ENCODE measurements around the gene FBXO8.

Gene FBXO8

DNA sequence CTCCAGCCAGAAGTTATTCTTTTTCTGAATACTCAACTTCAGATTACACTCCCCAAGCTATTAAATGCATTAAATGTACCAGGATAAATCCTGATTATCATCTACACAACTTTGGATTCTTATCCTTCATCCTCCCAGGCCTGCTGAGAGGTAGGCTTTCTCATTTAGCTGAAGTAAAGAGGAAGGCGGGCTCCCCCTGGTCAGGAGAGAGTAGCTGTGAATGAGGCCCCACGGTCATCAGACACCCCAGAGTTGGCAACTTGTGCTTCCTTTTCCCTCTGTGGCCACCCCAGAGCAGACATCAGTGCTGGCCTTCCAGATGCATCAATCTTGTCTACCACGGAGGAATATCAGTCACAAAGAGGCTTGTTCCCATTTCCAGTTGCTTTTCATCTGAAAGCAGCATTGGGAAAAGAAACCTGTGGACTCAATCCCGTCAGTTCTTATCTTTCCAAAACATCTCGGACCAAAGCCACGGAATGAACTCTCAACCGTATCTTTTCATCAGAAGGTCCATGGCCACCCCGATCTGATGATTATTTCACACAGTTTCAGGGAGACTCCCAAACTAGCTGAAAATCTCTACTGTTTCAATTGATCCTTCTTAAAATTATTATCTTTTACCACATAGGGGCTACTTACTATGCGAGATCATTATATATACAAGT, 79.2 kb downstream of the FBXO8 start:
- no peak for DNase-seq

DNA sequence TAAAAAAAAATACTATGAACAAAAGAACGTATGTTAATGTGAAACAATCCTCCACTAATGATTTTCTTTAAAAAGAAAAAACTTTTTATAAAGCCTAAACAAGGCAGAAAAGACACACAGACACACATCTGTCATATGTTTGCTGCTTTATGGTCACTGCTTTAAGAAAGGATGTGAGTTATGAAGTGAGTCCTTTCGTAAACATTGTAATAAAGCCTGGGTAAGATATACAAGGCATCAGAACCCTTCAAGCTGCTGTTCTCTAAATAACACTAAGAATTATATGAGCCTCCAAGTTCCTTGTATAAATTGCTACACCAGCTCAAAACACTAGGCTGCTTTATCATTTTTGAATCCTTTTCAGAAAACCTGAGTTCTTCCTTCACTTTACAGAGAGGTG, 81.6 kb downstream of the FBXO8 start:
- no peak for DNase-seq

DNA sequence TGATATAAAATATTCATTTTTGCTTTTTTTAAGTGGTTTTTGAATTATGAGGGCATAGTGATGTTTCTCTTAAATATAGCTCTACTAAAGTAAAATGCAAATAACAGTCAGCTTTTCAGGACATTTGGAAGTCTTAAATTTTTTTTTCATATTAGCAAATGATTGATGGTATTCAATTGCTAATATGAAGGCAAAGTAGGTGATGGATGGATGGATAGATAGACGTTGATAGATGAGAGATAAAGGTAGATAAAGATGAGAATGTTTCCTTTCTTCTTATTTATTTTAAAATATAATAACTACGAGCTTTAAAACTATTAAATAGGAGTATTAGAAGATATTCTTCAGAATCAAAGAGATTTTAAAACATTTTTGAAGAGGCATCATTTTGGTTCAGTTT, 83.7 kb downstream of the FBXO8 start:
- DNase-seq: no peak

DNA sequence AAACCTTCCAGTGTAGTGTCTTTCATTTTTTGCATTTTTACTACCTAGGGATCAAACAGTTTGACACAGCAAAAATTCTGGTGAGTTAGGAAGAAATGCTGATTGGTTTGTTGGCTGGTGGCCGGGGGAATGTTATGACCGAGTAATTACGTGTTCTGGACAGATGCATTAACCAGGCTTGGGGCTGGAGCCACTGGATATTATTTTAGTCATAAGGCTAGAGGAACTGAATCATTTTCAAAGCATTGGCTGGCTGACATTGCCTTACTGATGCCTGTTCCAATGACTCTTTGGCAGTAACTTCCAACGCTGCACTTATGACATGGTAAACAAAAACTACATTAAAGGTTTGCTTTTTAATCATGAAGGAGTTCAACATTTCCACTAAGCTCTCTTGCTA, 84.6 kb downstream of the FBXO8 start:
- DNase-seq: no peak

DNA sequence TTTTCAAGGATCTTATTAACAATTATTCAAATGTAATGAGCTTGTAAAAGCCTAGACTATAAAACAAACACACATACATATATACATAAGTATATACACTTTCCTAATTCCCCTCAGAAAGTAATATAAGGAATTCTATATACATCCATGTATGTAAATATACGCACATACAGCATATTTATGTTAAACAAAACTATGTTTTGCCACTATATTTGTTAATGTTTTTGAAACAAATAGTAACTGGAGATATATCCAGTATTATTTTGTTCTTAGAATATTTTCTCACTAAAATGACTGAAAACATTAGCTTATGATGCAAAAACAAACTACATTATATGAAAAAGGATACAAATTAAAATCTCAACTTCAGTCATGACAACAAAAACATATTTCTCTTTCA, 85.1 kb downstream of the FBXO8 start:
- DNase-seq: no peak

DNA sequence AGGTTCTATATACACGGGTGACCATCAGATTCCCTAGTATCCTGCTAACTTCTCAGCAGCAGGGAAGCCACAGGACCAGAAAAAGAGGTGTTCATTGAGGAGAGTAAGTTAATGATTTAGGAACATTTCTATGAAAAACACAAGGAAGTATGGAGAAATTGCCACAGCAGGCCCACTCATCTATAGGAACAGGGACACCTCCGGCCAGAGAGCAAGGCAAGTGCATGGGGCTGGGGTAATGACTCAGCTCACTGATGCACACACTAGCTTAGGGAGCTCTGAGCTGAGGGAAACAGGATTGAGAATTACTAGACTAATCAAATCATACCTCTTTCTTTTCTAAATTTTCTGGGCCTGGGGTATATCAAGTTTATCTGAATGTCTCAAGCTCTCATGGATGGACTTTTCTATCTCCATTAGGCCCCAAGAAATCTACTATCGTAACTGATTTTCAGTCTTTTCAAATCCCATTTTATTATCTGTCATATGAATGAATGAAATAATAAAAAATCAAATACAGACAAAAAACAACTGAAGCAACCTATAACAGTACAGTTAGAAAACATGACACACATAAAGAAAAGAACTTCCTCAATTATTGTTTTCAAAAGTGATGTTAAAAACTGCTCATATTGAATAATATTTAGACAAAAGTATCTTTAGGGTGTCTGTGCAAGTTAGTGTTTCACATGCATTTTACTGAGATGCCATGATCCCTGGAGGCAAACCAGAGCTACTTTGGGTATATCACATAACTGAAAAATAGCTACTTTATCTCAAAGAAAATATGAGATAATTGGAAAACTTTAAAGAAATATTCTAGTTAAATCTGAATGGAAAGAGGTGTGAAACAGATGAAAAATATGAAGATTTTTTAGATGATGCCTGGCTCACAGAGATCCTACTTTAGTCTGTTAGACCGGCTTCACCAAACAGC, 89.8 kb downstream of the FBXO8 start:
- no peak for DNase-seq

DNA sequence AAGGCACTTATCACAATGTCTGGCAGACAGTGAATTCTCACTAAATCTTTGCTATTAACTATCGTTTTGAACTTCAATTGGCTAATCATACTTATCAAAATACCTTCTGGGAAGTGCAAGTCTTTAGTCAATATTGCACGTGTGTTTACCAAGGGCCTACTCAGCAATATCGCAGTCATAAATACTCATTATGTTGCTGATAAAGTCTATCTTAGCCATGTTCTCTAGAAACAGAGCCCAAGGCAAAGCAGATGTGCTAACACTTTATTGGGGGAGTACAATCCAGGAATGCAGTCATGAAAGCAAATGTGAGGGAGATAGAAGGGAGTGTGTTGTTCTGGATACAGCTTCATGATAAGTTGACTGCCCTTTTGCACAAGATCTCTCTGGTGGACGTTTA, 90.5 kb downstream of the FBXO8 start:
- DNase-seq: no peak

DNA sequence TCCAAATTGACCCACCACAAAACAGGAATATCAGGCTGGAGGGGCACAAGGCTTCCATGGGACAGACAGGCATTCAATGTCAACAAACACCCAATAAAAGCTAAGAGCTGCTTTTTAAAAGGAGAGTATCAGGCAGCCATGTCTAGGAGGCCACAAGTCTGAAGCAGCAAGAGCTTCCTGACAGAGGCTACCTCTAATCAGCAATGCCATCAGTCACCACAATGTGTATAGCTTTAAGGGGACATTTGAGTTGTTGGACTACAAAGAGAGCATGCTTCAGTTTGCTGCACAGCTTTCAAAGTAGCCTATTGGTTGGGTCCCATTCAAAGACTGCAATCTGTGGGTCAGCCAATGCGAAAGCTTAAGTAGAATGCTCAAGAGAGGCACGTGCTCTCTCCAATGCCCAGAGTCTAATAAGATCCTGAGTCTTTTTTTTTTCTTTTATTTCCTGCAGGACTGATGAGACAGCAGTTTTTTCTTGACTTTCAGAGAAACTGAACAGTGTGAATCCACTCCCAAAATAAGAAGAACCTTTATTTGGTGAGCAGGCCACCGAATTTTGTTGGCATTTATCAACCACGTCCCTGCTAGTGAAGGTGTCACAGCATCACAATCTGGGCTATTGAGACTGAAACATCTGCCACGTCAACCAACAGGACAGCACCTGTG, 92.5 kb downstream of the FBXO8 start:
- DNase-seq: no peak

DNA sequence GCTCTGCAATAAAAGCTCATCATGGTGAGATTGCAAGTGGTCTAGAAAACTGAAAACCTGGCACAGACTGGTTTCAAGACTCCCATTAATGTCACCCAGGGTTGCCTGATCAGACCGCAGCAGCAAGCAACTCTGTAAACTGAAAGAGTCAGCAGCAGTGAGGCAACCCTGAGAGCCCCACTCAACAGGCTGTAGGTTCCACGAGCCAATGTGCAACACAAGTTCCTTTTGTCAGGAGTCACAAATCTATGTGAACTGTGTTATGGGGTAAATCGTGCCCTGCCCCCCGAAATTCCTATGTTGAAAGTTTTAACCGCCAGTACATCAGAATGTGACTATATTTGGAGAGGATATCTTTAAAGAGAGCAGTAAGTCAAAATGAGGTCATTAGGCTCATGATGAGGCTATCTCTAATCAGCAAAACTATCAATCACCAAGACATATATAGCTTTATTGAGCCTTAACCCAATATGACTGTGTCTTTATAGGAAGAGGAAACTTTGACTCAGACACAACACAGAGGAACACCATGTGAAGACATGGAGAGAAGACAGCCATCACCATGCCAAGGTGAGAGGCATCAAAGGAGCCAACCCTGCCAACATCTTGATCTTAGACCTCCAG, 94.0 kb downstream of the FBXO8 start:
- DNase-seq: no peak

All from activated CD4-positive, CD25-positive, alpha-beta regulatory T cell (primary cell).